PC-3 (cell line): ENCODE measurements around the gene RPLP1. TPM values are rescaled to one million over a fixed set of nuclear protein-coding genes. Genes with fewer than 3 reads are reported as not detected.
A peak's percentile ranks its signal among the peaks of the same experiment; 100 is the strongest.

ENCODE experiments used
- ATAC-seq: fragments of 200-7000 bp; cut with Tn5 transposase; 2 replicates; pipeline ENCODE4 v1.9.1; 2020; ENCODE audit warnings: mild to moderate bottlenecking, moderate library complexity
- BruUV-seq: library from RNA; stranded (reverse); fragments of 400-500 nt; replicated peaks from 2 replicates; lab custom pipeline; 2021; lab: Mats Ljungman, UMichigan
- CTCF ChIA-PET: fragments of 300-600 bp; sonication (Branson Sonifier 250); formaldehyde crosslinking; loops from one replicate; lab custom pipeline; 2022; ENCODE audit warnings: antibody characterized with exemption; lab: Charles Lee
- POLR2A ChIA-PET: fragments of 300-600 bp; sonication (Branson Sonifier 250); formaldehyde crosslinking; loops from one replicate; lab custom pipeline; 2022; ENCODE audit warnings: antibody characterized with exemption; ENCODE audit not compliant: unreplicated experiment; lab: Charles Lee
- DNase-seq: peaks from one replicate; pipeline ENCODE4 v3.0.0-alpha.2; 2015
- H2AFZ ChIP-seq: fragments of 300-600 bp; sonication (generic); 2 replicates; pipeline ENCODE4 v1.6.0; 2016; ENCODE audit warnings: antibody characterized with exemption, low read length
- H3F3A ChIP-seq: fragments of 300-600 bp; sonication (generic); one replicate; pipeline ENCODE4 v1.6.0; 2017; ENCODE audit warnings: antibody characterized with exemption, low read length, control low read depth, mild to moderate bottlenecking; ENCODE audit not compliant: unreplicated experiment
- H3K27ac ChIP-seq: fragments of 300-600 bp; sonication (generic); 2 replicates; pipeline ENCODE4 v1.5.1; 2016; ENCODE audit warnings: mild to moderate bottlenecking, low read length
- H3K27me3 ChIP-seq: fragments of 300-600 bp; sonication (generic); 2 replicates; pipeline ENCODE4 v1.6.1; 2016; ENCODE audit warnings: low read length, mixed read lengths
- H3K36me3 ChIP-seq: fragments of 300-600 bp; sonication (generic); 2 replicates; pipeline ENCODE4 v1.6.1; 2016; ENCODE audit warnings: low read depth, mixed run types, low read length, mixed read lengths
- H3K4me1 ChIP-seq: fragments of 300-600 bp; sonication (generic); 2 replicates; pipeline ENCODE4 v1.5.1; 2016; ENCODE audit warnings: low read length; ENCODE audit not compliant: insufficient read depth
- H3K4me2 ChIP-seq: fragments of 300-600 bp; sonication (generic); 2 replicates; pipeline ENCODE4 v1.6.0; 2016; ENCODE audit warnings: low read length
- H3K4me3 ChIP-seq: fragments of 300-600 bp; sonication (generic); 2 replicates; pipeline ENCODE4 v1.5.1; 2016; ENCODE audit warnings: mild to moderate bottlenecking, low read length, mixed read lengths
- H3K79me2 ChIP-seq: fragments of 300-600 bp; sonication (generic); 2 replicates; pipeline ENCODE4 v1.6.1; 2017; ENCODE audit warnings: low read length, mixed read lengths
- H3K9ac ChIP-seq: fragments of 300-600 bp; sonication (generic); 2 replicates; pipeline ENCODE4 v1.6.0; 2016; ENCODE audit warnings: mild to moderate bottlenecking, low read length
- H3K9me2 ChIP-seq: fragments of 300-600 bp; sonication (generic); replicated peaks from 2 replicates; pipeline ENCODE4 v1.6.1; 2016; ENCODE audit warnings: mixed run types, low read length, mixed read lengths
- H3K9me3 ChIP-seq: fragments of 300-600 bp; sonication (generic); 2 replicates; pipeline ENCODE4 v1.6.1; 2016; ENCODE audit warnings: low read length, mixed read lengths
- H4K20me1 ChIP-seq: fragments of 300-600 bp; sonication (generic); 2 replicates; pipeline ENCODE4 v1.6.1; 2016; ENCODE audit warnings: low read length, mixed read lengths
- EZH2 ChIP-seq: fragments of 300-600 bp; sonication (generic); IDR thresholded peaks from one replicate; pipeline ENCODE4 v1.6.1; 2017; ENCODE audit warnings: antibody characterized with exemption, mild to moderate bottlenecking, low read length; ENCODE audit not compliant: unreplicated experiment
- EZH2phosphoT487 ChIP-seq: fragments of 300-600 bp; sonication (generic); IDR thresholded peaks from 2 replicates; pipeline ENCODE4 v1.6.1; 2018; ENCODE audit warnings: mild to moderate bottlenecking, antibody characterized with exemption, low read length, borderline replicate concordance
- intact Hi-C: fragments of 100-400 bp; cut with micrococcal nuclease; formaldehyde crosslinking; loops from 2 replicates; pipeline ENCODE4 v1.9.0; 2023
- total RNA-seq: library from RNA; depleted of rRNA; stranded (reverse); fragments of >200 nt; gene quantifications from 2 replicates; pipeline ENCODE4 v1.2.3, GENCODE V29; 2014
- TF ChIP-seq, protein P1 (sequence below): fragments of 300-600 bp; sonication (generic); conservative IDR thresholded peaks from 2 replicates; pipeline ENCODE4 v1.5.1; 2017; ENCODE audit warnings: antibody characterized with exemption, low read depth, mild to moderate bottlenecking, low read length

RPLP1 gene
- total RNA-seq, 1 experiment from 2014 or later: 253 TPM

DNA sequence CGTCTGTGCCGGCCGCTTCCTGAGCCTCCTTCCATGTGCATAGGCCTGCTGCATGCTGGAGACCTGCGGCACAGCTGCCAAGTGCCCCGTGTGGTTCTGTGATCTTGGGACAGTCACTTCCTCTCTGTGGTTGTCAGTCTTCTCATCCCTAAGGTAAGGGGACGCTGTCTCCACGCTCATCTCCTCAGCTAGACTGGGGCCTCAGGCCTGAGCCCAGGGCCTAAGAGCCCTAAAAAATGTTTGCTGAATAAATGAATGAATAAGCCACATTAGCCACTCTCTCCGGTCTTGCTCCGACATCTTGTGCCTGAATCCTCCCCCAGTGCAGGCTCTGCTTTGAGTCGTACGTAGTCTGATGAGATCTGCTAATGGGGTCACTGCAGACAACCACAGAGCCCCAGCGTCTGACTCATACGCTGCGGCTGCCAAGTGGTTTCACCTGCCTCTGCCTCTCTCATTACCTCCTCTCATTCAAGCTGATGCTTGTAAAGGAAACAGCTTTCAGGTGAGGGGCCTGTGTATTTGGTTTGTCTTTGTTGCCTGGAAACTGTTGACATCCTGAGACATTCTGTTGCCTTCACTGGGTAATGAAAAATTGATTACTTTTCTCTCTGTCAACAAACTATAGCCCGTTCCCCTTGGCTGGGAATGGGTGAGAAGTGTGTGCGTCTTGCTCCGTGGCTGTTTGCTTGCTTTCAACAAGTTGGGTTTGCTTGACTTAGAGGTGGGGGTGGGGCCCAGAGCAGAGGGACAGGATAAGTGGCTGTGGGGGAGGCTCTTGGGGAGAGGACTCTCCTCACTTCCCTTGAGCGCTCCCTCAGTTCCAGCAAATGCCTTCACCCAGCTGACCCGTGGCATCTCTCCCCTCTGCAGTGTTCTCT is 15.9 kb downstream of the RPLP1 start:
- no peaks in the 10 kb centered on the region for H3K36me3 ChIP-seq
- H3K9me3 ChIP-seq: no peaks in the 10 kb centered on the region
- peaks cover 47% of the 10 kb centered on the region for H3K4me1 ChIP-seq
- no peaks in the 10 kb centered on the region for H3K9me2 ChIP-seq
- peaks cover 6% of the 10 kb centered on the region for H3F3A ChIP-seq
- H3K4me3 ChIP-seq: peak overlapping the region; percentile 42; the same call in 1 of the 2 replicates
- DNase-seq: peak; percentile 93
- TF ChIP-seq EZH2: no peak
- TF ChIP-seq EZH2phosphoT487: peak; percentile 89
- POLR2A ChIA-PET: no interaction called here
- H4K20me1 ChIP-seq: no peaks in the 10 kb centered on the region
- no peaks in the 10 kb centered on the region for H3K79me2 ChIP-seq
- peak; percentile 69 for ATAC-seq
- no peak overlapping the region for H2AFZ ChIP-seq
- no TSS peak for BruUV-seq
- intact Hi-C loops: loop anchor here (5.0 kb wide), 1 partner anchor 629 kb away; the partner anchor contains the start of gene TLE3
- peak overlapping the region; percentile 65 for H3K4me2 ChIP-seq
- H3K27me3 ChIP-seq: no peaks in the 10 kb centered on the region
- CTCF ChIA-PET: no interaction called here
- peak overlapping the region; percentile 52 for H3K9ac ChIP-seq
- H3K27ac ChIP-seq: peak overlapping the region; percentile 90

DNA sequence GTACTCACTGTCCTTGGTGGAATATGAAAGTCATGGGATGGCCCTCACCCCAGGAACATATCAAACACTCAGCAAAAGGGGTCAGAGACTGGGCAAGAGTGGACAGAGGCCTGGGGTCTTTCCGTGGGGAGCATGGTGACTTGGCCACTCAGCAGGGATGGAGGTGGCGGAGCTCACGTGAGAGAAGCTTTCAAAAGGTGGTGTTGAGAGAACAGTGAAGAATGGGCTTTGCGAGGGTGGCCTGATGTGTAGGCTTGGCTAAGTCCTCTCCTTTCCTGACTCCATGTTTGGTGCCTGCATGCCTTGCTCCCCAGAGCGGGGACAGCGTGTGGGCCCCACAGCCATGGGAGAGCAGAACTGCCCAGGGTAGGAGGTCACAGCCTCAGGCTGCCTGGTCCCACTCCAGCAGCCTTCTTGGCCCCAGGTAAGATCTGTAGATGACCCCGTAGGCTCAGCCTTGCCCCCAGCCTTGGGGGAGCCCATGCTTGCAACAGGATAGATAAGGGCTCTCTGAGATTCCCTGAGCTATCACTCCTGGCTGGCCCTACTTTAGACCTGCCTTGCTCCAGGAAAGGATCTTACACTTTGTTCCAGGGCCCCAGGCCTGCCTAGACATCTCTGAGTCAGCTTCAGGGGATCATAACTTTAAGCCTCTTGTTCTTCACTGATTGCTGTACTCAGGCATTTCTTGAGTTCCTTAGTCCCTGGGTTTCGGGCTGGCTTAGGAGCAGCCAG is 17.0 kb downstream of the RPLP1 start:
- ATAC-seq (no peak), DNase-seq (no peak)
- TF ChIP-seq, protein P1, sequence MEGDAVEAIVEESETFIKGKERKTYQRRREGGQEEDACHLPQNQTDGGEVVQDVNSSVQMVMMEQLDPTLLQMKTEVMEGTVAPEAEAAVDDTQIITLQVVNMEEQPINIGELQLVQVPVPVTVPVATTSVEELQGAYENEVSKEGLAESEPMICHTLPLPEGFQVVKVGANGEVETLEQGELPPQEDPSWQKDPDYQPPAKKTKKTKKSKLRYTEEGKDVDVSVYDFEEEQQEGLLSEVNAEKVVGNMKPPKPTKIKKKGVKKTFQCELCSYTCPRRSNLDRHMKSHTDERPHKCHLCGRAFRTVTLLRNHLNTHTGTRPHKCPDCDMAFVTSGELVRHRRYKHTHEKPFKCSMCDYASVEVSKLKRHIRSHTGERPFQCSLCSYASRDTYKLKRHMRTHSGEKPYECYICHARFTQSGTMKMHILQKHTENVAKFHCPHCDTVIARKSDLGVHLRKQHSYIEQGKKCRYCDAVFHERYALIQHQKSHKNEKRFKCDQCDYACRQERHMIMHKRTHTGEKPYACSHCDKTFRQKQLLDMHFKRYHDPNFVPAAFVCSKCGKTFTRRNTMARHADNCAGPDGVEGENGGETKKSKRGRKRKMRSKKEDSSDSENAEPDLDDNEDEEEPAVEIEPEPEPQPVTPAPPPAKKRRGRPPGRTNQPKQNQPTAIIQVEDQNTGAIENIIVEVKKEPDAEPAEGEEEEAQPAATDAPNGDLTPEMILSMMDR: no peak
- TF ChIP-seq EZH2 (no peak), EZH2phosphoT487 (no peak)
- Histone ChIP-seq H3K9me2 (no peaks in the 10 kb centered on the region), H3K4me3 (no peak overlapping the region), H3K9ac (no peak overlapping the region), H3K36me3 (no peaks in the 10 kb centered on the region), H2AFZ (no peak overlapping the region), H3K27ac (peak overlapping the region; percentile 90), H4K20me1 (no peaks in the 10 kb centered on the region), H3K79me2 (no peaks in the 10 kb centered on the region), H3K27me3 (no peaks in the 10 kb centered on the region), H3K4me2 (peak overlapping the region; percentile 65), H3K9me3 (no peaks in the 10 kb centered on the region), H3K4me1 (peaks cover 55% of the 10 kb centered on the region), H3F3A (peaks cover 6% of the 10 kb centered on the region)
- ChIA-PET POLR2A (no interaction called here), CTCF (no interaction called here)
- no TSS peak for BruUV-seq
- intact Hi-C loops: loop anchor here (5.0 kb wide), 1 partner anchor 628 kb away; the partner anchor contains the start of gene TLE3

DNA sequence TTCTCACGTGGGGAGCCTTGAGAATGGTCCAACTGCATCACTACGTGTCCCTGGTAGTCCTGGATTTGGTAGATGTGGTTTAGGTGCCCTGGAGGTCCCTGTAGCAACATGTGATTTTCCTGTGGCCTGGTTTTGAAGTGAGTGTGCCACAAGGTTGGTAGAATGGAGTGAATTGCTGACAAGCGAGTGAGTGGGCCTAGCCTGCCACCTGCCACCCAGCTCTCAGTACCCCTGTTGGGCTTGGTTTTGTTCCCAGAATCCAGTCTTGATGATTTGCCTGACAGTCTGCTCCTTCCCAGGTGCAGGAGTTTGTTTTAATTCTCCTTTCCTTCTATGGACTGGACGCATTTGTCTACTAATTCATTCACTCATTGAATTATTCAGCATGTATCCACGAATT is 19.4 kb downstream of the RPLP1 start:
- TF ChIP-seq, protein P1: no peak
- no peak for TF ChIP-seq EZH2phosphoT487
- TF ChIP-seq EZH2: no peak
- Histone ChIP-seq H3K4me3 (no peak overlapping the region), H3K4me2 (no peak overlapping the region), H3K79me2 (no peaks in the 10 kb centered on the region), H3K4me1 (peaks cover 37% of the 10 kb centered on the region), H3K9me3 (no peaks in the 10 kb centered on the region), H3F3A (peaks cover 3% of the 10 kb centered on the region), H3K27ac (no peak overlapping the region), H3K27me3 (no peaks in the 10 kb centered on the region), H2AFZ (no peak overlapping the region), H4K20me1 (no peaks in the 10 kb centered on the region), H3K9ac (no peak overlapping the region), H3K9me2 (no peaks in the 10 kb centered on the region), H3K36me3 (no peaks in the 10 kb centered on the region)
- POLR2A ChIA-PET: no interaction called here
- no TSS peak for BruUV-seq
- DNase-seq (no peak), ATAC-seq (no peak)
- intact Hi-C loops: no loop called here
- CTCF ChIA-PET: no interaction called here
